SK-N-DZ (cell line): ENCODE data around the gene BAZ1B.
"Not testable (repeated sequence)": the region's sequence is repeated elsewhere in the genome, so short reads cannot be mapped to it uniquely, and the experiment has no call there.

Source experiments
- DNase-seq: peaks from one replicate; pipeline ENCODE4 v3.0.0-alpha.2; 2015; ENCODE audit warnings: low spot score

BAZ1B gene

DNA sequence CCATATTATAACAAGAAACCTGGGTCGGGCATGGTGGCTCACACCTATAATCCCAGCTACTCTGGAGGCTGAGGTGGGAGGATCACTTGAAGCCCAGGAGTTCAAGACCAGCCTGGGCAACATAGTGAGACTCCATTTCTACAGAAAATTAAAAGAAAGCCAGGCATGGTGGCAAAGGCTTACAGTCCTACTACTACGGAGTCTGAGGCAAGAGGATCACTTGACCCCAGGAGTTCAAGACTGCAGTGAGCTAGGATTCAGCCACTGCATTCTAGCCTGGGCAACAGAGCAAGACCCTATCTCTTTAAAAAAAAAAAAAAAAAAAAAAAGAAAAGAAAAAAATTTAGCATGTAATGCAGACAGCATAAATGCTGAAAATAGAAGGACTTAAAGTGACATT lies 16.4 kb upstream of the BAZ1B start:
- not testable (repeated sequence) for DNase-seq

DNA sequence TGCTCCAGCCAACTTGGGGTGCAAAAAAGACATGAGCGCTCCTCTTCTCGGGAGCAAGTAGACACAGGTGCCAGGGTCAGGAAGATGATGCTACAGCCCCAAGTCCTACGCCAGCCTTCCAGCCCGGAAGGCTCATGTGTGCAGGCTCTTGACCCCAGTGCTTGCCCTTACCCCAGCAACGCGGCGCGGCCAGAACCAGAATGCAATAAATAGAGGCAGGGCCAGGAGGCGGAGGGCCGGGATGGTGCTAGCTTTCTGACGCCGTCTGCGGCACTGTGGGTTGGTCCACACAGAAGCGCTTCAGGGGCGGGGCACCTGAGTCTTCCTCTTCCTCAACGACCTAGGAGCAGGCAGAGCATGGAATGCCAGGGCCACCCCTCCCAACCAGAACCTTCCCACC lies 15.0 kb upstream of the BAZ1B start:
- no peak for DNase-seq

DNA sequence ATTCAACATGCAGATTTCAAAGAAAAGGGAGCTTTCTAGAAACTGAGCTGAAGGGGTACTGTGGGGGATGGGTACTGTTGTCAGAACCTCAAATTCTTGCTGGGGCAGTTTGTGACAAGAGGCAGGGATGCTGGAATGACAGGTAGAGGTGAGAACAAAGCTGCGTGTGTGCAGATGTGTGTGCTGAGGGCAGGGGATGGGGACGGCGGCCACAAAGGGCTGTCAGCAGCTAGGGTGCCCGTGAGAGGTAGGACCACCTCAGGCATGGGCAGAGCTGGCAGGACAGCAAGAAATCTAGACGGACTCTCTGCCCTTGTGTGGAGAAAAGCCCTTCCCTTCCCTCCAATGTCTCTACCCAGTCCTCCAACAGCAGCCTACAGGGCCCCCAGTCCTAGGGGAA lies 14.4 kb upstream of the BAZ1B start:
- no peak for DNase-seq

DNA sequence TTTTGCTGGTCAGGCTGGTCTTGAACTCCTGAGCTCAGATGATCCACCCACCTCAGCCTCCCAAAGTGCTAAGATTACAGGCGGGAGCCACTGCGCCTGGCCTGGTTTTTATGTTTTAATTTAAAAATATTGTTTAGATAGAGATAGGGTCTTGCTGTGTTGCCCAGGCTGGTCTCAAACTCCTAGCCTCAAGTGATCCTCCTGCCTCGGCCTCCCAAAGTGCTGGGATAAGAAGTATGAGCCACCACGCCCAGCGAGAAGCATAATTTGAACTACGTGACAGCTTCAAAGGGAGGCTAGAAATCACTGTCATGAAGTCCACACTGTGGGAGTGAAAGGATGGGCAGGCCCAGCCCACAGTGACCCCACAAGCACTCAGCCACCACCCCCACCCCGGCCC lies 13.8 kb upstream of the BAZ1B start:
- DNase-seq, result not testable (repeated sequence)

DNA sequence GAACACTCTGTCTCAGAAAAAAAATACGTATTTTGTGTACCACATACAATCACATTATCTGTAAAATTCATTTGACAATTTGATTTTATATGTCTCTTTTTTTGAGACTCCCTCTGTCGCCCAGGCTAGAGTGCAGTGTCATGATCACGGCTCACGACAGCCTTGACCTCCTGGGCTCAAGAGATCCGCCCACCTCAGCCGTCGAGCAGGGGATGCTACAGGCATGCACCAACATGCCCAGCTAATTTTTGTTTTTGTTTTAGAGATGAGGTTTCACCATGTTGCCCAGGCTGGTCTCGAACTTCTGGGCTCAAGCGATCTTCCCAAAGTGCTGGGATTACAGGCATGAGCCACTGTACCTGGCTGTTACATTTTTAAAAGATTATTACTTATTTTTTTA lies 11.6 kb upstream of the BAZ1B start:
- DNase-seq, result no peak

DNA sequence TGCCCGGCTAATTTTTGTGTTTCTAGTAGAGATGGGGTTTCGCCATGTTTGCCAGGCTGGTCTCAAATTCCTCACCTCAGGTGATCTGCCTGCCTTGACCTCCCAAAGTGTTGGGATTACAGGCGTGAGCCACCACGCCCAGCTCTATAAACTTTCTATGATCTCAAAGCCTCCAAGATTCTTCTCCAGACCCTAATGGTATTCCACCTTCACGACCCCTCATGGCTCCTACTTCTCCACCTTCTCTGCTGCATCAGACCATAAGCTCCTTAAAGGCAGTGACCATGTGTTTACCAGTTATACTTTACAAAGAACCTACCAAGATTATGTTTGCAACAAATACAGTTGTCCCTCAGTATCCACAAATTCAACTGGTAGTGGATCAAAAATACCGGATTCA lies 10.1 kb upstream of the BAZ1B start:
- no peak for DNase-seq

DNA sequence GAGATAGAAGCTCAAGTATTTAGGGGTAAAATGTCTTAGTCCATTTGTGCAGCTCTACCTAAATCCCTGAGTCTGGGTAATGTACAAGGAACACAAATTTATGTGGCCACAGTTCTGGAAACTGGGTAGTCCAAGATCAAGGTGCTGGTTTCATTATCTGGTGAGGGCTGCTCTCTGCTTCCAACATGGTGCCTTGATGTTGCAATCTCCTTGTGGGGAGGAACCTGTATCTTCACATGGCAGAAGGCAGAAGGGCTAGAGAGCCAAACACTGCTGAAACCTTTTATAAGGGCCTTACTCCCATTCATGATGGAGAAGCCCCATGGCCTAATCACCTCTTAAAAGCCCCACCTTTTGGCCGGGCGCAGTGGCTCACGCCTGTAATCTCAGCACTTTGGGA lies 8.7 kb upstream of the BAZ1B start:
- DNase-seq, result no peak

DNA sequence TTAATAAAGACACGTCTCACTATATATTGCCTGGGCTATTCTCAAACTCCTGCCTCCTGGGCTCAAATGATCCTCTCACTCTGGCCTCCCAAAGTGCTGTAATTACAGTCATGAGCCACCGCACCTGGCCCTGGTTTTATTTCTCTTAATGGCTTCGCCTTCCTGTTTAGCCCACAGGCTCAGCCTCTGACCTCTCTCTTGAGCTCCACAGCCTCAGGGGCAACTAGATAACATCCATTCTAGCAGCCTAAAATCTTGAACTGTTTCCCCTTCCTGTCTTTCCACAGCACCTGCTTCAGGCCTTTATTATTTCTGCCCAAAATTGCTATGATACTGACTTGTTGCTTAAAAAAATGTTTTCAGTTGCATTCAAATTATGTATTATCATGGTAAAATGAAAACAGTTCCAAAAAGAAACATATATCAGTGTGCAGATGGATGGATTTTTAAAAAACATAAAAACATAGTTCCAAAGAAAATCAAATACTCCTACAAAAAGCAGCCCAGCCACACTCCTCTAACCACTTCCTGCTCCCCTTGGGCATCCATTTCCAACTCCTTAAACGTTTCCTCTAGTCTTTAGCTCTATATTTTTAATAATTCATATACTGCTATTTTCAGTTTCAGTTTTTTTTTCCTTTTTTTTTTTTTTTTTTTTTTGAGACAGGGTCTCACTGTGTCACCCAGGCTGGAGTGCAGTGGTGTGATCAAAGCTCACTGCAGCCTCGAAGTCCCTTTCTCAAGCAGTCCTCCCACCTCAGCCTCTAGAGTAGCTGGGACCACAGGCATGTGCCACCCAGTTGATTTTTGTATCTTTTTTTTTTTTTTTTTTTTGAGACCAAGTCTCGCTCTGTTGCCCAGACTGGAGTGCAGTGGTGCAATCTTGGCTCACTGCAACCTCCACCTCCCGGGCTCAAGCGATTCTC lies 5.1 kb upstream of the BAZ1B start:
- DNase-seq, result no peak

DNA sequence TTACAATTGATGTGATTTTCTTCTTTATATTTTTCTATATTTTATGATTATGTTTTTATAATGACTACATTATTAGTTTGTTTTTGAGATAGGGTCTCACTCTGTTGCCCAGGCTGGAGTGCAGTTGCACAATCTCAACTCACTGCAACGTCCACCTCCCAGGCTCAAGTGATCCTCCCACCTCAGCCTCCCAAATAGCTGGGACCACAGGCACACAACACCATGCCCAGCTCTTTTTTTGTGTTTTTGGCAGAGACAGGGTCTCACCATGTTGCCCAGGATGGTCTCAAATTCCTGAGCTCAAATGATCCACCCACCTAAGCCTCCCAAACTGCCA lies 4.0 kb upstream of the BAZ1B start:
- DNase-seq, result not testable (repeated sequence)

DNA sequence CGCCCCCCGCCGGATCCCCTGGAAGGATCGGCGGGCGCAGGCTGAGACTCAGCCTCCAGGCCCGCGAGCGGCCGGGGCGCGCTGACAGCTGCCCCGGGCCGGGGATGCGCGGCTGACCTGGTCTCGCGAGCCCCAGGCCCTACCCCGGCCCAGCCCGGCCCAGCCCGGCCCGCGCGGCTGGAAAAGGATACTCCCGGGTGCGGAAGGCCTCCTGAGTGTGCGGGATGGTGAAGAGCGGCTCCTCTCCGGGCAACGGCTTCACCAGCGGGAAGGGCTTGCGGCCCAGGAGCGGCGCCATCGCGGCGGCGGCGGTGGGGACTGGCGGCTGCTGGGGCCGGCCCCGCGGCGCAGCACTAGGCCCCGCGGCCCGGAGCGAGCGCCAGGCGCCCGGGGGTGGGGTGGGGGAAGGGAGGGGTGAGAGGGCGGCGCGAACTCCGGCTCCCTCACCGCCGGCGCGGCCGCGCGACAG lies 423 bp downstream of the BAZ1B start:
- DNase-seq, result peak; percentile 32

DNA sequence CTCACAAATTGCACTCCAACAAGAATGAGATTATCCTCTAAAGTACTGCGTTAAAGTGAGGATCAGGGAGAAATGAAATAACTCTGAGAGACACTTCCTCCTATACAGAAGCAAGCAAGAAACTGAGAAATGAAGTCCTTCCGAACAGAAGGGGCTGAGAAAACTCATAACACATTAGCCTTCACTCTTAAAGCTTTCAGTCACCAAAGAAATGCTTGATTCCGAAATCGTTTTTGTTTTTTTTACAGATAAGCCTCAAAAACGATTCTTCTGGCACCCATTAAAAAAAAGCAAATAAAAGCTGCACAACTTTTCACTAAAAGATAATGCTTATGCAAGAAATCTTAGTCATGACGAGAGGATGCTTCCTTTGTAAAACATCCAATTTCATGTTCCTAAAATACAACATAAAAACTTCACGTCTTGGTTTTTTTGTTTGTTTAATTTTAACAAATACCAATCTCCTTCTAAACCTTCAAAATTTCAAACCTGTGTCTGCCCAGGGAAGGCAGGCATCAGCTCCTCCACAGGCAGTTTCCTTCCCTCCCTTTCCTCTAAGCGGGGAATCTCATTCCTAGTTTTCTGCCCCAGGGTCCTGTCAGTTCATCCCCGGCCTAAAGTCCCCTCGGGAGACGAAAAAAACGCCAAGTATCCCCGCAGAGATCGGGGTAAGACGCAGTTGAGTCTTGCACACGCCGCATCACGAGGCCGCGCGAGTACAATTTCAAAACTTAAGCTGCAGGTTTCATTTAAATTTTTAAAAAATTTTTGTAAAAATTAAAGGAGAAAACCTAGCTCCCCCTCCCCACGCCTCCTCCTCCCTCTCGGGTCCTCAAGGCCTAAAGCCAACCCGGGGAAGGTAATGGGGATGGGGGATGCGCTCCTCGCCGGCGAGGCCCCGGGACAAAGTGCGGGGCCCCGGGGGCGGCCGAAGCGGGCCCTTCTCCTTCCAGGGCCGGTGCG lies 1.1 kb downstream of the BAZ1B start:
- no peak for DNase-seq

DNA sequence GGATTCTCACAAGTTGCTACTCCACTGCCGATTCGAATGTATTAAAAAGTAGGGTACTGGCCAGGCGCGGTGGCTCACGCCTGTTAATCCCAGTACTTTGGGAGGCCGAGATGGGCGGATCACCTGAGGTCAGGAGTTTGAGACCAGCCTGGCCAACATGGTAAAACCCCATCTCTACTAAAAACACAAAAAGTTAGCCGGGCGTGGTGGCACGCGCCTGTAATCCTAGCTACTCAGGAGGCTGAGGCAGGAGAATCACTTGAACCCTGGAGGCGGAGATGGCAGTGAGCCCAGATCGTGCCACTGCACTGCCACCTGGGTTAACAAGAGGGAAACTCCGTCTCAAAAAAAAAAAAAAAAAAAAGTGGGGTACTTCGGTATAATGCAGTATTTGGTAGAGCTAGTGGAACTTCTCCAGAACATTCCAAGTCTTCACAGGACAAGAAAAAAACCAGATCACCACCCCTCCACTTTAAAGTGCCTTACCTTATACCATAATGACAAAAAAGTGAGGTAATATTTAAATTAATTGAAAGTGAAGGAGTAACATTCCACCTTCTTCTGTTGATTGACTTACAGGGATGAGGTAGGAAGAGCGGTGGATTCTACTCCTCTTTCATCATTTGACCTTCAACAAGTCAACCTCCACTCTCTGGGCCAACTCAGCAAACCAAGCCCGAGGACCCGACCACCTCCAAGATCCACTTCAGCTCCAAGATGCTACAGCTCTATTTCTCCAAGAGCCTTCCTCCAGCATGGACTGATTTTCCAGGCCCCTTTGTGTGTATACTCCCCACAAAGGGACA lies 2.0 kb downstream of the BAZ1B start:
- DNase-seq, result peak; percentile 22

DNA sequence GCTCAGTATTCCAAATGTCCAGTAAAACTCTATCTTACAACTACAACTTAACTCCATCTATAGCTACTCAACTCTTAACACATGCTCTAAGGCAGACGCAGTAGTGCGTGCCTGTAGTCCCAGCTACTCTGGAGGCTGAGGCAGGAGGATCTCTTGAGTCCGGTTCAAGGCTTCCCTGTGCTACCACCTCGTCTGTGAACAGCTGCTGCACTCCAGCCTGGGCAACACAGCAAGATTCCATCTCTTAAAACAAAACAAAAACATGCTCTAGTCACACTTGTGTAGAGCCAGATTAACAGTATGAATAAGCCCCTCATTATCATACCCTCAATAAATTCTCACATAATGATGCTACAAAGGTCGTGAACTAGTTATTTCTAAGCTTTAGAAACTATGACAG lies 3.6 kb downstream of the BAZ1B start:
- no peak for DNase-seq

DNA sequence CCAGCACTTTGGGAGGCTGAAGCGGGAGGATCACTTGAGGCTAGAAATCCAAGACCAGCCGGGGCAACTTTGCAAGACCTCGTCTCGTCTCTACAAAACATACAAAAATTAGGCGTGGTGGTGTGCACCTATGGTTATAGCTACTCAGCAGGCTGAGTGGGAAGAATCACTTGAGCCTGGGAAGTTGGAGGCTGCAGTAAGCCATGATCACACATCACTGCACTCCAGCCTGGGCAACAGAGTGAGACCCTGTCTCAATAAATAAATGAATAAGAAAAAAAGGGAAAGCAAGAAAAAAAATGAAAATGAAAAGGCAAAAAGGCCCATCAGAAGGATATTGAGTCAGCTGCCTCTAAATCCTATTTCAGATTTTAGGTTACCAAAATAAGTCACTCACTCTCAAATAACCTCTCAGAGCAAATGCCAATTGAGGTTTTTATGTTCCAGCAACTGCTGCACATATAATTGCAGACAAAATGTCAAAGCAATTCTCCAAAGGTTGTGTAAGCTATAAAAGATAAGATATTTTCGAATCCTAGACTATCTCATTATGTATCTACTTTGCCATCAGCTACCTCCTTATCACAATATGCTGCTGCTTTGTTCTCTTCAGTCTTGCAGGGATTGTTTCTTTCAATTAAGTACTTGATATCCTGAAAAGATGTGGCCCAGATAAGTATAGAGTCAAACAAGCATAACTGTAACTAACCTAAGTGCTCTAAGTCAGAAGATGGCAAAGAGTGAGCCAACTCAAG lies 4.7 kb downstream of the BAZ1B start:
- DNase-seq, result no peak

DNA sequence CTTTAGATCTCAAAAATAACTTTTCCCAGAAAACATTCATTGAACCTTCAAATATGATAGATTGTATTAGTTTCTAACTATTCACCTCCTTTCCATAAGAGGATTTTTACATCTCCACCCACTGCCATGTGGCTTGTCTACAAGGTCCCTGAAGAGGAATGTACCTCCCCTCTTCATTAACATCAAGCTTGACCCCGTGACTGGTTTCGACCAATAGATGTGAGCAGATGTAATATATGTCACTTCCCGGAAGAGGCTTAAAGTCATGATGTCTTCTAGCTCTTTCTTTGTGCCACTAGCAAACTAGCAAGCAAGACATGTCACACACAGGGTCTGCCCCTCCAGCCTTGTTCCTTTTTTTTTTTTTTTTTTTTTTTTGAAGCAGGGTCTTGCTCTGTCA lies 6.9 kb downstream of the BAZ1B start:
- DNase-seq, result no peak

DNA sequence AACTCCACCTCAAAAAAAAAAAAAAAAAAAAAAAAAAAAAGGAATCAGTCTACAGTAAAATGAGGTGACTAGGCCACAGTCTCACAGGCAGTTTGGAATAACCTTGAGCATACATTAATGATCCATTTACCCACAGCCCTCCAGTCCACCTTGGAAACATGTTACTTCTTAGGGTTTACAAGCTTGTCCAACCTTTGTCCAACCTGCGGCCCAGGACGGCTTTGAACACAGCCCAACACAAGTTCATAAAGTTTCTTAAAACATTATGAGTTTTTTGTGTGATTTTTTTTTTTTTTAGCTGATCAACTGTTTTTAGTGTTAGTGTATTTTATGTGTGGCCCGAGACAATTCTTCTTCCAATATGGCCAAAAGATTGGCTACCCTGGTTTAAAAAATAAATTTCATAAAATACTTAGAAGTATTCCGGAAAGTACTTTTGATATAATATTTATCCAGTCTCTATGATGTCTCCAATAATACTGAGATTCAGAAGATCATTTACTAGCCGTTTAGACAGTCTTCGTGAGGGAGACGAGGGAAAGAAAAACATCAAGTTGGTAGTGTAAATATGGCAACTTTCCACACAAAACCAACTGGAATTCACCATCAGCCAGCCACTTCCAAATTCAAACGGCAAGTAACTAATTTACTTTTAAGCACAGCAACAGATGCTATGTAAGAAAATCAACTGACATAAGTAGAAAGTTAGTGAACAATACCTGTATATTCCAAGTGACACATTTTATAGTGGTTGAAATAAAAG lies 9.9 kb downstream of the BAZ1B start:
- no peak for DNase-seq

DNA sequence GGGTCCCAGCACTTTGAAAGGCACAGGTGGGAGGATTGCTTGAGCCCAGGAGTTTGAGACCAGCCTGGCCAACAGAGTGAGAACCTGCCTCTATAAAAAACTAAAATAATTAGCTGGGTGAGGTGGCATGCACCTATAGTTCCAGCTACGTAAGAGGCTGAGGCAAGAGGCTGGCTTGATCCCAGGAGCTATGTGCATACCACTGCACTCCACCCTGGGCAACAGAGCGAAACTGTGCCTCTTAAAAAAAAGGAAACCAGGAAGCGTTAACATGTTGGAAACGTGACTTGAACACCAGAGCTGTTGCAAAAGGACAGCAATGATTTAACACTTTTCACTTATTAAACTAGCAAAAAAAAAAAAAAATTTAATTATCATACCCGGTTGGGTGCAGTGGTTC lies 12.6 kb downstream of the BAZ1B start:
- no peak for DNase-seq

DNA sequence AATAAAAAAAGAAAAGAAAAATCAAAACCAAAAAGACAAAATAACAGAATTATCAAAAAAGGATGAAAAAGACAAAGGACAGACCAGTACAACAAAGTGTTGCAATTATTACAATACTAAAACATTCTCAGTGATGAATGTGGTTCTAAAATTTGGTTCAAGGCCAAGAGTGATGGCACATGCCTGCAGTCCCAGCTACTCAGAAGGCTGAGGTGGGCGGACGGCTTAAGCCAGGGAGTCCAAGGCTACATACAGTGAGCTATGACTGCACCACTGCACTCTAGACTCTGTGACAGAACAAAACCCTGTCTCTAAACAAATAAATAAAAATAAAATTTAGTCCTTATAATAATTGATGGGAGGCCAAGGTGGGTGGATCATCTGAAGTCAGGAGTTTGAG lies 14.5 kb downstream of the BAZ1B start:
- no peak for DNase-seq

DNA sequence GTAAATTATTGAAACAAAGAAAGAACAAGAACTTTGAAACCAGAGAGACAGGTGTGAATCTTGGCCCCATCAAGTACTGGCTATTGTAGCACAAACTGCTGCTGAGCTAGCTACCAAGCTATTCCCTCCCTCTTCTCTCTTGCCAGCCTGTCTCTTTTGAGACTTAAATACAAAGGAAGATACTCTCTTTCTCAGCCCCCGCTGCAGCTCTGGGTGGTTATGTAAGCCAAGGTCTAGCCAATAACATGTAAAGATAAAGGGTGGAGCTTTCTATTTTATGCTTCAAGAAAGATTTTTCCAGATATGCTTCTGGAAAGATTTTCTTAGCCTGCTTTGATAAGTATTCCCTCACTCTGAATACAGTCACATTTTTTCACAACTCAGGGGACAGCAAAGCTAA lies 17.2 kb downstream of the BAZ1B start:
- DNase-seq, result no peak

DNA sequence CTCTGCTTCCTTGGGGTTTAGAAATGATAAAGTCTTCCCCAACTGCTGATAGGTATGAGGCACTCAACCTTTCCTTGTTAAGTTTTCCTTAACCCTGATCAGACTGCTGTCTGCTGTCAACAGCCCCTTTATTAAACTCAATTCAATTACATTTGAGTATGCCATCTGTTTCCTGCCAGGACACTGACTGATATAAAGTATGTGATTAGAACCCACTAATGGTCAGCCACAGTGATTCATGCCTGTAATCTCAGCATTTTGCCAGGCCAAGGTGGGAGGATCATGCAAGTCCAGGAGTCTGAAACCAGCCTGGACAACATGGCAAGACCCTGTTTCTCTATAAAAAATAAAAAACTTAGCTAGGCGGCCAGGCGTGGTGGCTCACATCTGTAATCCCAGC lies 18.1 kb downstream of the BAZ1B start:
- DNase-seq, result peak; percentile 26
